Cerebellar nuclear complex (tissue), 1 donor: ENCODE results near the gene NEMP2.

ENCODE experiments used
- DNase-seq, 2 experiments: peaks; one replicate each; lab custom pipeline; 2025; lab: John Stamatoyannopoulos, UW

The NEMP2 gene

DNA sequence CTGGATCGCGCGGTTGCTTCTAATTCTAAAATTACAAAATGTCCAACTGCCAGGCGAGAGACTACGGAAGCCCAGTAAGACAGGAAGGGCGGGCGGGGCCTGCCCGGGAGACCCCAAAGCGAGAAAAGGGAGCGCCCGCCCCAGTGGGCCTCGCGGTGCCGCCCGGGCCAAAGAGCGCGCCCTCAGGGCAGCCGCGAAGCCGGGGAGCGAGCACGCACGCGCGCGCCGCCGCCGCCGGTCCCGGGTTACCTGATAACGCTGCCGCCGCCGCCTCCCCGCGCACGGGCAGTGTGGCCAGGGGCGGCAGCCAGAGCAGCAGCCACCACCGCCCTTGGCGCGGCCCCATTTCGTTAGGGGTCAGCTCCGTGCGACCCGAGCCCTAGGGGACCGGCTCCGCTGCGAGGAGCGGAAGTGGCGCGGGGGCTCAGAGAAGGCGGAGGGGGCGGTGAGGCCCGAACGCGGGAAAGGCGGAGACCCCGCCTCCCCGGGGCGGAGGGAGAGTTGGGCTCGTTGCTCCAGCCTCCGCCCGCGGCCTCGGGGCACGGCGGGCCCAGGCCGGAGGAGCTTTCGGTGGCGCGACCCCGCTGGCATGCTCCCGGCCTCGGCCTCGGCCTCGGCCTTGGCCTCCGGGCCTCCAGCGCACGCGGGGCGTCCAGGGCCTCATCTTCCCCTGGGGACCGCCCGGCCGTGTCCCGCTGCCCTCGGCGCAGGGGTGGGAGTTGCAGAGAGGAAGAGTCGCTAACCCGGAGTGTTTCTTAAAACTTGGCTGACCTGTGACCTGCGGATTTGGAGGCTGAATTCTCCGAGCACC, at the start of gene NEMP2:
NEMP2 (minus strand) TSS at position 413 of the 811 bp plus-strand sequence; CDS start at position 346, 67 bp downstream.
- DNase-seq = no peak

- no peak for DNase-seq
Measured at GRCh38 chr2:190583507-190584337, 49.2 kb upstream of the NEMP2 start.

DNA sequence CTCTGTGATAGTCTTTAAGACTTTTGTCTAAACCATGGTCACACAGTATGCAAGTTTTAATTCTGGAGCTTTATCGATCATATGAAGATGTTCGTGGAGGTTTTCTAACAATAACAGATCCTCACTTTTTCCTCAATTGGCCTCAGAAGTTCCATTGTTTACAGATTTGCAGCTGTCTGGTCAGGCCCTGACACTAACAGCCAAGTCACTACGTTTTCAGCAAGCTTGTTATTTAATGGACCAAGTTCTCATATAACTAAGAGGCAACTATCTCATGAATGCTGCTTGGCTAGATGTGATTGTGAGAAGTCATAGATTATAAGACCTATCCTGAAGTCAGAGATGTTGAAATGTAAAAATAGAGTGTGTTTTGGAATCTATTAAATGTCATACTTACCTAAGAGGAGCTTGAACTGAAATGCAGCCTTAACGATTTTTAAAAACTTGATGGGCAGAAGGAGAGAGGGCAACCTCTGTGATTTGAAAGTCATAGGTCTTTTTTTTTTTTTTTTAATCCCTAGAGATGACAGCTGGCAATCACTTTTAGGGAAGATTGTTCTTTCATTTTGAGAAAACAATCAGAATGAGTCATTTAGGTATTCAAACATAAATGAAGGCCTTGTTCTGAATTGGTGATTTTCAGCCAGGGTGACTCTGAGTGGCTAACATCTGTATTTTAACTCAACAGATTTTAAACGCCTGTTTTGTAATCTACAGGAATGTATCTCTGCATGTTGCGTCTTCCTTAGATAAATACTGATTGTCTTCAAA, 48.4 kb upstream of the NEMP2 start:
- DNase-seq = no peak

DNA sequence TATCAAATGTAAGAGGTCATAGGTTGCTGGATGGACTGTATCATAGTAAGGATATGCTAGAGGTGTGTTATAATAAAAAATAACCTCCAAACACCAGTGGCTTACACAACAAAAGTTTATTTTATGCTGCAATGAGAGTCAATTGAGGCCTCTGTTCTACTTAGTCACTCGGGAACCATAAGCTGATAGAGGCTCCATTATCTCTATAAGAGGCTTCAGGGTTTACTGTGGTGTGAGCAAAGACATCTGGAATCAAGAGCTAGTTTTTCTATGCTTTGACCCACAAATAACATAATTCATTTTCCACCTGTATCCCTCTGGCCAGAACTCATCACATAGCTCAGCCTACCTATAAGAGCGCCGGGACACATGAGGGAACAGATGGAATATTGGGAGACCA, 47.5 kb upstream of the NEMP2 start:
- no peak for DNase-seq

GRCh38 chr2:190579915-190580846, 45.7 kb upstream of the NEMP2 start:
- DNase-seq = no peak

DNA sequence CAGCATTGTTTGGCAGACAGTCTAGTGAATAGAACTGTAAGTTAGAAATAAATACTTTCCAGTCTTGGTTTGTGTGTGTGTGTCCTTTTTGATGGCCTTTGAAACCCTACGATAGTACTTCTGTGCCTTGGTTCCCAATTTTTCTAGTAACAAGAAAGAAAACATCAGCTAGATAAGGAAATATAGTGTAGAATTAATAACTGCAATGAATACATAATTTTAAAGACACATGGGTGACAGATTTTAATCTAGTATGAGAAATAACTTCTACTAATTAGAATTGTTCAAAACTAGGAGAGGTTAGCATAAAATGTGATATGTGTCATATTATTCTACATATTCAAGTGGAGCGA, 44.5 kb upstream of the NEMP2 start:
- no peak for DNase-seq

DNA sequence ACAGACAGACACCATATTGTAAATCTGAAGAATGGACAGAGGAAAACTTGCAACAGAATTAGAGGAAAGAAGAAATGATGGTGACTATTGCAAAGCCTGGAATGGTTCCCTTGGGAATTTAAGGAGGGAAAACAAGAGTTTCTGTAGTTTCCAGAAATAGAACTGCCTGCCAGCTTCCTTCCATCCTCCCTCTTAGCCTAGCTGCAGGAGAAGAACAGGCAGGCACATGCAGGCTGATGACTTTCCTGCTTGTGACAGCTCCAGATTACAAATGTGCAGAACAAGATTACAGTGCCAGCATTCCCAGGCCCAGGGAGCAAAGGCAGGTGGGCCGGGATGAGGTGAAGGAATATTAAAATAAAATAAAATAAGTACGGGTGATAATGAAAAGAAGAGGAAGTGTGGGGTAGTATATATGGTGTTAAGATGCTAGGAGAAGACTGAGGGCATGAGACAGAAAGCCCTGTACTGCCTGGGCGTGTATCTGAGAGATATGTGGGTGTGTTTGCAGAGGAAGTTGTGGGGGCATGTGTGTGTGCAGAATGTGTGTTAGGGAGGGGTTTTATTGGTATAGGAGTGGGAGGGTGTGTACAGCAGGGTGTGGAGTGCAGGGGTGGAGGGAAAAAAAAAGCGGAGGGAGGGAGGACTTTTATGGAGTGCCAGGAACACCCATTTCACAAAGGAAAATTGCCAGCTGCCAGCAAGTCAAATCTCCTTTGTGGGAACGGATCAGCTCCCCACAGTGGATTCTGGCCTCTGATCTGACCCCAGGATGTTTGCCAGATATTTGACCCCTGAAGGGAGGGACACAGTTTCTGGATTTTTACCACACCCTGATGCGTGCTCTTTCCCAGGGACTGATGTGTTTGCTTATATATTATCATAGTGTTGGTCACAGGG, 43.9 kb upstream of the NEMP2 start:
- no peak for DNase-seq

- no peak for DNase-seq
Measured at GRCh38 chr2:190576573-190576972, 42.1 kb upstream of the NEMP2 start.

DNA sequence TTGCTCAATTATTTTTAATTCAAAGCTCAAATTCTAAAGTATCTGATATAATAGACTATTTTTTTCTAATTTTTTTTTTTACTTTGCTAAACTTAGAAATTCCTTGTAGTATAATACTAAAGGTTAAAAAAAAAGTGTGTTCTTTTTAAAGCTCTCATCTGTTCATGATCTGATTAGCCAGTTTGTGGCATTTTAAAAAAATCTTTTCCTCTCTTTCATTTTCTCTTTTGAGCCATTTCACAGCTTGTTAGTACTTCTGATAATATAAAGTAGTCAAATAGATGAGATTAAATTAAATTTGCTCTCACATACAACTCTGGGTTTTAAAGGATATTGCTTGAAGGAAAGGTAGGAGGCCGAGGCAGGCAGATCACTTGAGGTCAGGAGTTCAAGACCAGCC, 40.7 kb upstream of the NEMP2 start:
- DNase-seq = no peak

DNA sequence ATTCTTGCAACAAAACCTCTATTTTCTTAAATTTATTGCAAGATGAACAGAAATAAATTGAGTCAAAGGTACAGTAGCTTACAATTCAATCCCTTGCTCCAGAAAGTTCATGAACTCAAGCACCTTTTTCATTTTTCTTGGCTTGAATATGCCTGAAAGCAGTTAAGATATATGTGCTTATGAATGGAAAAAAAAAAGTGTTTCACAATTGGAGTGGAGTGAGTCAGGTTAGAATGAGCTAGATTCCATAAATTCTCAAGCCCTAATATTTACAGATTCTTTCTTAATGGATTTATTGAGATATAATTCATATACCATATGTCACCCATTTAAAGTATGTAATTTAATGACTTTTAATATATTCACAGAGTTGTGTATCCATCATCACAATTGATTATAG, 39.6 kb upstream of the NEMP2 start:
- DNase-seq = no peak

DNA sequence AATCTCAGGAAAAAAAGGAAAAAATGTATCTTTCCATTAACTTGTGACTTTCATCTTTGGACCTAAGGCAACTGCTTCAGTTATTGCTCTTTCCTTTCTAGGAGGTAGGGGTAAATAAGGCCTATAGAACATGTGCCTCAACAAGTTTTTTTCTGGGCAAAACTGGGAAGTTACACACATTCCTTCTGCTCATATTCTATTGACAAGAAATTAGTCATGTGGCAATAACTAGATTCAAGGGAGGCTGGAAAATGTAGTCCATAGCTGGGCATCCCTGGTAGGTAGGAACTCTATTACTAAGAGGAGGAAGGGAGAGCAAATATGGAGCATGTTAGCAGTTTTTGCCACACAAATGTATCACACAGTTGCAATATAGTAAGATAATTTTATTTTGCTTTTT, 37.7 kb upstream of the NEMP2 start:
- no peak for DNase-seq

DNA sequence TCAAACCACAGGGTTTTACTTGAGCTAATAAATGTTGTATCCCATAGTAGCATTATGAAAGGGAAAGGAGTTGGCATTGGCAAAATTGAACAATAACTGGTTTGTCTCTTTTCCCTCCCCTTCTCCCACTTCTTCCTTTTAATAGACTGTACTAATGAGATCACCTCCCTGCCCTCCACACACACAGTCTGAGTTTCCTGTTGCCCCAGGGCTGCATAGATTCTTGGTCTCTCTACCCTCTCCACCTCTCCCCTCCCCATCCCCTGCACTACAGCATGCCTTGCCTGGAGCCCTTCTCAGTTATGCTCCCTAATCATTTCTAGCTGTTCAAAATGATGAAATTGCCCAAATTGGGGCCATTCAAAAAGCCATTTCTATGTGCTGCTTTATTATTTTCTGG, 37.2 kb upstream of the NEMP2 start:
- no peak for DNase-seq

DNA sequence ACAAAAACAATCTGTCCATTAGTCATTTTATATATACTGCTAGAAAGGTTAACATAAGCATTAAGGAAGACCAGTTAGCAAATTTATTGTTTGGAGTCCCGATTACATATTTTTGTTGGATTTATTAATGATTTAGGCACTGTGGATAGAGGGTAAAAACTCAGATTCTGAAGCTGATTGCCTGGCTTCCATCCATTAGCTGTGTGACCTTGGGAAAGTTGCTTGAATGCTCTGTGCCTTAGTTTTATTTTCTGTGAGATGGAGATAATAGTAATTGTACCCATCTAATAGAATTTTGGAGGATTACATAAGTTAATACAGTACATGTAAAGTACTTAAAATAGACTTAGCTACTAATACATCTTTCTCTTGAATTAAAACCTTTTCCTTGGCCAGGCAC, 36.3 kb upstream of the NEMP2 start:
- DNase-seq = no peak

- no peak for DNase-seq
Measured at GRCh38 chr2:190569994-190570755, 35.7 kb upstream of the NEMP2 start.

- no peak for DNase-seq
Measured at GRCh38 chr2:190564838-190565237, 30.3 kb upstream of the NEMP2 start.

GRCh38 chr2:190563646-190564045, 29.1 kb upstream of the NEMP2 start:
- DNase-seq = no peak

DNA sequence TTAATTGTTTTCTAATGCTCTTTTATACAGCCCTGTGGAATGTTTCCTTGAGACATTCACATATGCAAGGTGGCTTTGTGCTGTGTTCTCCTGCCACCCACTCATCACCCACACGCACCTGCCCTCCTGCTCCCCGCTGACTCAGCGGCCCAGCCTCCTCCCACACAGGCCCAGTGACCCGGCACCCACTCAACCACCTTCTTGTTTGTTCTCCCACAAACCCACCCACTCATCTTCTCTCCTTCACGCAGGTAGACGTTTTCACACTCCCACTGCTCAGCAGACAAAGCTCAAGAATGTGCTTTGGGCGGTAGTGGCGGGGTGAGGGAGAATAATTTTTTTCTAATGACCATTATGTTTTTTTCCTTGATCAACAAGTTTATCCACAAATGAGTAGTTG, 28.6 kb upstream of the NEMP2 start:
- DNase-seq = no peak

DNA sequence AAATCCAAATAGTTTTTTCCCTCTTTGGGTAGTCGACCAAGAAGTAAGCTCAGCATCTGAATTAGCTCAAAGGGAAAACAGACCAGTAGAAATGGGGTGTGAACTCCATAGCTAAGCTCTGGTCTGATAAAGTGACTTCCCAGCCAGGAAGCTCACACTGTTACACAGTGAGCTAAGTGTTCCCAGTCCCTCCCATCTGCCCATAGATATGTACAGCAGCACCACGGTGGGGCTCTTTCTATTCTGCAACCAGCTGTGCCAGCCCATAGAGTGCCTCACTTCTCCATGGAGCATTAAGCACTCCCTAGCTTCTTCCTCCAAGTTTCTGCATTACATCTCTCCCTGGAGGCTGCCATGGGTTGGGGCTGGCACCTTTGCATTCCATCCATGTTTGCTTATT, 27.6 kb upstream of the NEMP2 start:
- no peak for DNase-seq

- DNase-seq = no peak
Measured at GRCh38 chr2:190561094-190561493, 26.6 kb upstream of the NEMP2 start.
